IMR-90 (cell line): ENCODE data around the gene CPEB3. TPM values are rescaled to one million over a fixed set of nuclear protein-coding genes. Genes with fewer than 3 reads are reported as not detected.
"Not testable (repeated sequence)": the region's sequence is repeated elsewhere in the genome, so short reads cannot be mapped to it uniquely, and the experiment has no call there.

Experiments used
- ATAC-seq: fragments of 200-7000 bp; cut with Tn5 transposase; 2 replicates; pipeline ENCODE4 v1.9.1; 2020; ENCODE audit warnings: low read depth, mild to moderate bottlenecking, moderate library complexity
- BruUV-seq: library from RNA; stranded (reverse); fragments of 400-500 nt; replicated peaks from 2 replicates; lab custom pipeline; 2021; lab: Mats Ljungman, UMichigan
- CTCF ChIA-PET: fragments of 300-600 bp; formaldehyde crosslinking; extraction: SDS; loops from one replicate; lab custom pipeline; 2021; ENCODE audit warnings: antibody characterized with exemption; lab: Yijun Ruan, JAX
- POLR2A ChIA-PET: fragments of 300-600 bp; sonication (Branson Sonifier 250); formaldehyde crosslinking; loops from one replicate; lab custom pipeline; 2022; ENCODE audit warnings: antibody characterized with exemption; ENCODE audit not compliant: unreplicated experiment; lab: Charles Lee
- DNase-seq: peaks from one replicate; pipeline ENCODE4 v3.0.0; 2013
- H2AFZ ChIP-seq: replicated peaks from 2 replicates; pipeline ENCODE3; 2013; ENCODE audit warnings: low read length, mild to moderate bottlenecking; ENCODE audit not compliant: poor library complexity
- H2AK5ac ChIP-seq: 2 replicates; pipeline ENCODE4 v1.6.1; 2013; ENCODE audit warnings: low read depth, low read length, inconsistent platforms
- H2AK9ac ChIP-seq: replicated peaks from 2 replicates; pipeline ENCODE3; 2013; ENCODE audit warnings: mild to moderate bottlenecking, low read depth, low read length, moderate library complexity; ENCODE audit not compliant: poor library complexity
- H2BK120ac ChIP-seq: 2 replicates; pipeline ENCODE4 v1.6.1; 2013; ENCODE audit warnings: low read depth, low read length, inconsistent platforms
- H2BK15ac ChIP-seq: 3 replicates; pipeline ENCODE4 v1.6.1; 2013; ENCODE audit warnings: low read depth, low read length, inconsistent platforms
- H2BK20ac ChIP-seq: 2 replicates; pipeline ENCODE4 v1.6.1; 2013; ENCODE audit warnings: low read depth, mild to moderate bottlenecking, inconsistent platforms, low read length, moderate library complexity
- H2BK5ac ChIP-seq: 2 replicates; pipeline ENCODE4 v1.6.1; 2013; ENCODE audit warnings: mild to moderate bottlenecking, low read depth, low read length, inconsistent platforms; ENCODE audit not compliant: poor library complexity, severe bottlenecking
- H3K14ac ChIP-seq: replicated peaks from 2 replicates; pipeline ENCODE4 v1.6.1; 2013; ENCODE audit warnings: low read depth, low read length, inconsistent platforms
- H3K18ac ChIP-seq: 2 replicates; pipeline ENCODE4 v1.6.1; 2013; ENCODE audit warnings: low read depth, low read length, control low read depth
- H3K23ac ChIP-seq: 2 replicates; pipeline ENCODE4 v1.6.1; 2013; ENCODE audit warnings: low read depth, low read length, inconsistent platforms
- H3K27ac ChIP-seq: 2 replicates; pipeline ENCODE4 v1.5.1; 2013; ENCODE audit warnings: mild to moderate bottlenecking, control low read depth, low read length; ENCODE audit not compliant: insufficient read depth
- H3K27me3 ChIP-seq: 2 replicates; pipeline ENCODE4 v1.6.1; 2013; ENCODE audit warnings: low read length; ENCODE audit not compliant: control insufficient read depth, insufficient read depth
- H3K36me3 ChIP-seq: 2 replicates; pipeline ENCODE4 v1.6.1; 2013; ENCODE audit warnings: low read length, mixed read lengths; ENCODE audit not compliant: control insufficient read depth, insufficient read depth
- H3K4ac ChIP-seq: 2 replicates; pipeline ENCODE4 v1.6.1; 2013; ENCODE audit warnings: low read depth, low read length, inconsistent platforms
- H3K4me1 ChIP-seq: 2 replicates; pipeline ENCODE4 v1.6.1; 2013; ENCODE audit warnings: low read length, mixed read lengths; ENCODE audit not compliant: control insufficient read depth, insufficient read depth
- H3K4me2 ChIP-seq: 2 replicates; pipeline ENCODE4 v1.6.1; 2013; ENCODE audit warnings: low read depth, mild to moderate bottlenecking, control low read depth, low read length, moderate library complexity
- H3K4me3 ChIP-seq: 2 replicates; pipeline ENCODE4 v1.5.1; 2013; ENCODE audit warnings: low read depth, mild to moderate bottlenecking, control low read depth, low read length, moderate library complexity; ENCODE audit not compliant: insufficient read depth
- H3K56ac ChIP-seq: 2 replicates; pipeline ENCODE4 v1.6.1; 2013; ENCODE audit warnings: low read length, inconsistent platforms; ENCODE audit not compliant: insufficient read depth; ENCODE audit errors: extremely low read depth
- H3K79me1 ChIP-seq, 2 experiments: 2 replicates each; pipeline ENCODE4 v1.6.1; 2013; ENCODE audit warnings: low read length in 2 of 2, inconsistent platforms in 1 of 2, low read depth in 1 of 2
- H3K9ac ChIP-seq: 2 replicates; pipeline ENCODE4 v1.6.1; 2013; ENCODE audit warnings: low read depth, low read length, control low read depth
- H3K9me1 ChIP-seq: 2 replicates; pipeline ENCODE4 v1.6.1; 2013; ENCODE audit warnings: low read length, inconsistent platforms; ENCODE audit not compliant: insufficient read depth
- H3K9me3 ChIP-seq: 2 replicates; pipeline ENCODE4 v1.6.1; 2013; ENCODE audit warnings: low read length; ENCODE audit not compliant: control insufficient read depth, insufficient read depth
- H4K20me1 ChIP-seq: 2 replicates; pipeline ENCODE4 v1.6.1; 2013; ENCODE audit warnings: low read length, inconsistent platforms; ENCODE audit not compliant: insufficient read depth
- H4K5ac ChIP-seq: 2 replicates; pipeline ENCODE4 v1.6.1; 2013; ENCODE audit warnings: mild to moderate bottlenecking, low read depth, low read length, control low read depth
- H4K8ac ChIP-seq, 2 experiments: 2 replicates each; pipeline ENCODE4 v1.6.1; 2013; ENCODE audit warnings: low read depth in 2 of 2, low read length in 2 of 2, control low read depth in 1 of 2, inconsistent platforms in 1 of 2
- H4K91ac ChIP-seq: 2 replicates; pipeline ENCODE4 v1.6.1; 2013; ENCODE audit warnings: low read depth, low read length, inconsistent platforms; ENCODE audit not compliant: insufficient read depth
- WGBS, 2 experiments: methylation state at CpG; one replicate each; pipeline versions ENCODE4 v1.1.5 to v1.1.7; 2013; ENCODE audit warnings: missing lambda C conversion rate in 2 of 2; ENCODE audit not compliant: insufficient read length in 1 of 2; ENCODE audit errors: extremely low coverage in 2 of 2; 5-methylcytosine and 5-hydroxymethylcytosine counted together
- dilution Hi-C: fragments of 300-500 bp; cut with HindIII; formaldehyde crosslinking; loops from one replicate; pipeline ENCODE4 v1.14.3; 2018; ENCODE audit warnings: low sequenced_read_pairs; ENCODE audit not compliant: unreplicated experiment
- in situ Hi-C: fragments of 300-500 bp; cut with MboI; formaldehyde crosslinking; loops from 3 replicates; pipeline ENCODE4 v1.14.3; 2019; ENCODE audit warnings: low sequenced_read_pairs, inconsistent platforms, mixed read lengths
- intact Hi-C: fragments of 100-400 bp; cut with micrococcal nuclease; formaldehyde crosslinking; loops from 2 replicates; pipeline ENCODE4 v1.10.0; 2022
- polyA plus RNA-seq, 3 experiments: library from polyadenylated mRNA; depleted of rRNA; stranded (reverse); fragments of >200 nt; gene quantifications; 2 replicates each; pipeline ENCODE4 v1.2.3, GENCODE V29; 2012; ENCODE audit warnings: low replicate concordance in 1 of 3
- total RNA-seq: library from RNA; depleted of rRNA; stranded (reverse); fragments of >200 nt; gene quantifications from 2 replicates; pipeline ENCODE4 v1.2.3, GENCODE V29; 2012

The CPEB3 gene
- total and polyA plus RNA-seq, 2 of the 4 experiments (the other 2 are of a cell fraction) = 0.18 to 0.36 TPM

DNA sequence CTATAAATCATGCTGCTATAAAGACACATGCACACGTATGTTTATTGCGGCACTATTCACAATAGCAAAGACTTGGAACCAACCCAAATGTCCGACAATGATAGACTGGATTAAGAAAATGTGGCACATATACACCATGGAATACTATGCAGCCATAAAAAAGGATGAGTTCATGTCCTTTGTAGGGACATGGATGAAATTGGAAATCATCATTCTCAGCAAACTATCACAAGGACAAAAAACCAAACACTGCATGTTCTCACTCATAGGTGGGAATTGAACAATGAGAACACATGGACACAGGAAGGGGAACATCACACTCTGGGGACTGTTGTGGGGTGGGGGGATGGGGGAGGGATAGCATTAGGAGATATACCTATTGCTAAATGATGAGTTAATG is 149.7 kb downstream of the CPEB3 start:
- H2BK120ac ChIP-seq, CTCF ChIA-PET, H4K5ac ChIP-seq, H2BK15ac ChIP-seq, H3K4me3 ChIP-seq, H2AFZ ChIP-seq, H3K4me1 ChIP-seq, H3K4me2 ChIP-seq, H2AK5ac ChIP-seq, H2BK5ac ChIP-seq, H2AK9ac ChIP-seq, H3K23ac ChIP-seq, H2BK20ac ChIP-seq, dilution Hi-C loops, ATAC-seq, H3K4ac ChIP-seq, H4K20me1 ChIP-seq, H3K79me1 ChIP-seq, POLR2A ChIA-PET, H3K9me1 ChIP-seq, intact Hi-C loops, H3K36me3 ChIP-seq, in situ Hi-C loops, H3K9me3 ChIP-seq, H3K27ac ChIP-seq, H3K56ac ChIP-seq, H3K14ac ChIP-seq, BruUV-seq, H4K8ac ChIP-seq, H3K27me3 ChIP-seq, DNase-seq, H4K91ac ChIP-seq, H3K18ac ChIP-seq, H3K9ac ChIP-seq: not testable (repeated sequence)
- WGBS, 2 experiments = no CpG with 5 or more reads among the region's 3 CpGs

- H3K14ac ChIP-seq, H3K27me3 ChIP-seq, H2AK9ac ChIP-seq, H2BK15ac ChIP-seq, H4K8ac ChIP-seq, DNase-seq, H3K18ac ChIP-seq, H3K9me3 ChIP-seq, H3K56ac ChIP-seq, H3K9me1 ChIP-seq, dilution Hi-C loops, H3K4me3 ChIP-seq, H3K4me2 ChIP-seq, intact Hi-C loops, H2AK5ac ChIP-seq, H2AFZ ChIP-seq, H3K36me3 ChIP-seq, BruUV-seq, ATAC-seq, H2BK120ac ChIP-seq, H3K23ac ChIP-seq, H4K20me1 ChIP-seq, H2BK5ac ChIP-seq, H2BK20ac ChIP-seq, POLR2A ChIA-PET, H4K5ac ChIP-seq, H3K27ac ChIP-seq, H3K9ac ChIP-seq, H3K4ac ChIP-seq, H3K4me1 ChIP-seq, H3K79me1 ChIP-seq, in situ Hi-C loops, H4K91ac ChIP-seq: not testable (repeated sequence)
- no CpG with 5 or more reads among the region's 1 CpG for WGBS, 2 experiments
- CTCF ChIA-PET = interaction anchor here (1.4 kb wide), 1 partner anchor 9 kb away, joined by 3 read pairs; no protein-coding TSS in a partner anchor
Measured at GRCh38 chr10:92134049-92134448, 156.8 kb downstream of the CPEB3 start.
